Aorta (tissue), 4 donors: ENCODE measurements around the gene RASD2. TPM values are rescaled to one million over a fixed set of nuclear protein-coding genes. Genes with fewer than 3 reads are reported as not detected.

ENCODE experiments used
- polyA plus RNA-seq, 2 donors: library from polyadenylated mRNA; stranded (reverse); fragments of 200-250 nt; gene quantifications; one replicate each; pipeline ENCODE4 v1.2.3, GENCODE V29; 2013
- total RNA-seq, 2 donors: library from RNA; stranded (reverse); fragmentation: NEBNext Ultra II Directional; extraction: Animal tissue kit (Norgen Biotek cat#: 25700); gene quantifications; one replicate each; pipeline ENCODE4 v1.2.1, GENCODE V29; 2021
- donor health status: healthy with polysubstance abuse.
- donor health status: Bipolar disorder and iron deficiency.
- donor health status: DM: no; HTN: no; CAD: no.
- donor health status: DM: yes; HTN: yes; CAD: no.

The RASD2 gene
- total and polyA plus RNA-seq, 4 donors = 0.77 to 29.8 (median 7.8) TPM

Other genes with a start within 250 kb of the RASD2 start
- 10 to 100 TPM; 49.5 to 50.5 TPM for gene TOM1, start 240.9 kb upstream of the RASD2 start, total RNA-seq
- gene TOM1, start 240.9 kb upstream of the RASD2 start, polyA plus RNA-seq = 10 to 100 TPM; 19.8 to 38.5 TPM
- 10 to 100 TPM; 29.1 to 53.6 TPM for gene HMOX1, start 159.7 kb upstream of the RASD2 start, total RNA-seq
- 10 to 100 TPM in 1 of 2 donors, 1 to 10 TPM in 1; 9.6 to 34.6 TPM for gene HMOX1, start 159.7 kb upstream of the RASD2 start, polyA plus RNA-seq
- gene MCM5, start 140.7 kb upstream of the RASD2 start, total RNA-seq = 10 to 100 TPM; 18.1 to 21.7 TPM
- gene MCM5, start 140.7 kb upstream of the RASD2 start, polyA plus RNA-seq = 10 to 100 TPM in 1 of 2 donors, 1 to 10 TPM in 1; 4.0 to 24.8 TPM
- gene MB, start 76.5 kb downstream of the RASD2 start, total RNA-seq = not detected
- gene MB, start 76.5 kb downstream of the RASD2 start, polyA plus RNA-seq = 10 to 100 TPM in 1 of 2 donors, 1 to 10 TPM in 1; 2.8 to 24.7 TPM
- 10 to 100 TPM; 12.4 to 19.0 TPM for gene APOL6, start 107.6 kb downstream of the RASD2 start, total RNA-seq
- 1 to 10 TPM; 5.0 to 8.4 TPM for gene APOL6, start 107.6 kb downstream of the RASD2 start, polyA plus RNA-seq
- gene APOL5, start 177.0 kb downstream of the RASD2 start, total RNA-seq = not detected
- gene APOL5, start 177.0 kb downstream of the RASD2 start, polyA plus RNA-seq = not detected